ENCODE results near the gene VASH1. TPM values are rescaled to one million over a fixed set of nuclear protein-coding genes. Genes with fewer than 3 reads are reported as not detected.
A peak's percentile ranks its signal among the peaks of the same experiment; 100 is the strongest.

VASH1 gene
- polyA plus RNA-seq, 3 donors, result 29.6 to 32.3 (median 30.1) TPM

DNA sequence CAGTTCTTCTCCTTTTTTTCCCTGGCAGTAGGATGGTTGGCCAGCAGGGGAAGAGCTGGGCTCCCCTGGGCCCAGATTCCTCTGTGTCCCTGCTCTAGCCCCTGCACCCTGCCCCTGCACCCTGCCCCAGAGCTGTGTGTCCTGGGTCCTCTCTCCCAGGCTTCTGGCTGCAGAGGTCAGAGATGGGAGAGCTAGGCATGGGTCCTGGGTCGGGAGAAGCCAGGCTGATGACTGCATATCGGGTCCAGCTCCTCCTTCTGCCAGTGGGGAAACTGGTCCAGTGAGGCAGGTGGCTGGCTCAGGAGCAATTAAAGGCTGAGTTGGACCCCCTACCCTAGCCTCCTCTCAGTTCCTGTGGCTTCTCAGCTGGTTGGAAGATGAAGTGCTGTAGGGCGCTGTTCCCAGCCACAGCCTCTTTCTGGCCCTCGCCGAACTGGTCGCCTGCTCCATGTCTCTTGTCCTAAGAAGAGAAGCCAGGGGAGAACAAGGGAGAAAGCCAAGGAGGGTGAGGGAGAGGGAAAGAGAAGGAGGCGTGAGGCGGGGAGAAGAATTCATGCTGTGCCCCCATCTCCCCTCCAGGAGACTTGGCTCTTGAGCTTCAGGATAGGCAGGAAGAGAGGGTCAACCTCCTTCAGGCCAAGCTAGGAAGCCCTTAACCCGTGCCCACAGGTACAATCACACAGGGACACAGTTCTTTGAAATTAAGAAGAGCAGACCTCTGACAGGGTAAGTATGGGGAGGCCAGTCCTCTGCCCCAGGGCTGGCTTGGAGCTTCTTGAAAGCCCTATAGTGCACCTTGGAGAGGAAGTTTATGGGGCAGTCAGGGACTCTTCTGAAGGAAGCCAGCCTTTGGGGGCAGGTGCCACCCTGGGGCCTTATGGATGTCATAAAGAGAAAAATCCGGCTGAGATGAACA is 9.5 kb downstream of the VASH1 start:
- no peak for DNase-seq (ENCODE audit: low read depth in 3 of 3, low spot score in 2 of 3)

DNA sequence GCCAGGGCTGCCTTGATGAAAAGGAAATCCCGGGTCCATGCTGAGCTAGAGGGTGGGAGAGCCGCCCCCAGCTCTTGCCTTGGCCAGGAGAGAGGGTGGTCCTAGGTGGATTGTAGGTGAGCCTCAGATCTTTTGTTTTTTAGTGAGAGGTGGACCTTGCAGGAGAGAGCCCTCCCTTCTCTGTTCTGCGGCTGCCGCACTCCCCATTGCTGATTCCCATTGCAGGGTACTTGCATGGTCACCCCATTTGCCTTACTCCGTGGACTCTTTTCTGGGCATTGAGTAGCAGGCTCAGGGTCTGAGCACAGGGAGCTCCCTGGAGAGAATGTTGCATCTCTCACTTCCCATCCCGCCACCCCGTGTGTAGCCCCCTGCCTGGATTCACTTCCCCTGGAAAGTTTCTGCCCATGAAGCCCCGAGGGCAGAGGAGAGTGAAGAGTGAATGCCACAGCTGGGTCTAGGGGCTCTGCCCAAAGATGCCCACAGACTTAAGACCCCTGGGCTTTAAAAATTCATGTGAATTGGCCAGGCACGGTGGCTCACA is 10.2 kb downstream of the VASH1 start:
- no peak for DNase-seq (ENCODE audit: low read depth in 3 of 3, low spot score in 2 of 3)

DNA sequence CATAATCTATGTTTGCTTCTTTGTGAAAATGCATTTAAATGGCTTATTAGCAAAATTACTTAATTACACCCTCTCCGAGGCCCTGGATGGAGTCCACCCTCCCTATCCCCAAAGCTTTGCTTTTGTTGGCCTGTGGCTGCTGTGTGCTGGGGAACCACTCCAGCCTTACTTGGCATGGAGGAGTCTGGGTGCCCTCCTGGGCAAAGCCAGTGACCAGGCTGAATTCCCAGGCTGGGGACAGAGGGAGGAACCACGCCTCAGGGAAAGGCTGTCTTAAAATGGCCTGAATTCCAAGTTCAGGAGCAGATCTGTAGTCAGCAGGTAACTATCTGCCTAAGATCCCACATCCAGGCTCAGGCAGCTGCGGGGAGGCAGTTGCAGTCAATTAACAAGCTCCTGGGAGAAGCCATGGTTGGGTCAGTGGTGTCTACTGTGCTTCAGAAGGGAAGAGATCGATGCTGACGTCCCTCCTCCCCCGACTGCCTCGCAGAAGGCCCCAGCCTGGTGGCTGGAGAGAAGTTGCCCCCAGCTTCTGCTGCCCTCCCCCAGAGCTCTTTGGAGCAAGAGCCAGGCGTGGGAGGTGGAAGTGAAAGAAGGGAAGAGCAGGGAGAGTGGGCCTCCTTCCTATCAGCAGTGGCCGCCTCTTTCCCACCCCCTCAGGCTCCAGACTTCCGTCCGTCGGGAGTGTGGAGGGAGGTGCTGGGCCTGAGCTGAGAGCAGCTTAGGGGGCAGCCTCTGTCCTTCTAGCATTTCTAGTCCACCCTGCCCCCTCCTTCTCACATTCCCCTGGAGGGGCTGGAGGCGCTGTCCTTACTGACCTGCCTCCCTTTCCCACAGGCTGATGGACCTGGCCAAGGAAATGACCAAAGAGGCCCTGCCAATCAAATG is 11.3 kb downstream of the VASH1 start:
- peak in 1 of 3 donors; percentile 83 for DNase-seq (ENCODE audit: low read depth in 3 of 3, low spot score in 2 of 3)

DNA sequence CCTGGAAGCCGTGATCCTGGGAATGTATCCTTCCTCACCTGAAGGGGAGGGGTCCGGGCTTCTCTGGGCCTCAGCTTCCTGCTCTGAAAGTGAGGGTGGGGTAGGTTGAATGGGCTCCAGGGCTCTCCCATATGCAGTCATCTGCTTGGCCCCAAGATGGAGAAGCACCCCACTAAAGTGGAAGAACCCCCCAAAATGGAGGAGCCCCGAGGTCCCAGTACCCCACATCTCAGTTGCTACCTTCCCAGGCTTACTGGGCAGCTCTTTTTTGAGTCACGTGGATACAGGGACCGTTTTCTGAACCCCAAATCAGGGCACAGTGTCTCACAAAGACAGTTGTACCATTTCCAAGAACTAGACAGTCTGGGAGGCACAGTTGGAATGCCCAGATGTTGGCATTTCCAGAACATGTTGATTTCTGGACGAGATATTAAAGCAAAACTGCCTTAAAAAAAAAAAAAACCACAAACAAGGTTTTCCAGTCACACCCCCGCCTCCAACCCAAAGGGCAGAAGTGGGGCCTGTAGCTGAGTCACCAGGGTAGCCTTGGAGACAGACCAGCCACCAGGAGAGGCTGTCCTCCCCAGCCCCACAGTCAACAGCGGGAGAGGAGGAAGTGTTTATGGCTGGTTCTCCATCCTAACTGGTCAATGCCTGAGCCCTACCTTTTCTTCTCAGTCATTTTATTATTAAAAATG is 12.1 kb downstream of the VASH1 start:
- no peak for DNase-seq (ENCODE audit: low read depth in 3 of 3, low spot score in 2 of 3)

DNA sequence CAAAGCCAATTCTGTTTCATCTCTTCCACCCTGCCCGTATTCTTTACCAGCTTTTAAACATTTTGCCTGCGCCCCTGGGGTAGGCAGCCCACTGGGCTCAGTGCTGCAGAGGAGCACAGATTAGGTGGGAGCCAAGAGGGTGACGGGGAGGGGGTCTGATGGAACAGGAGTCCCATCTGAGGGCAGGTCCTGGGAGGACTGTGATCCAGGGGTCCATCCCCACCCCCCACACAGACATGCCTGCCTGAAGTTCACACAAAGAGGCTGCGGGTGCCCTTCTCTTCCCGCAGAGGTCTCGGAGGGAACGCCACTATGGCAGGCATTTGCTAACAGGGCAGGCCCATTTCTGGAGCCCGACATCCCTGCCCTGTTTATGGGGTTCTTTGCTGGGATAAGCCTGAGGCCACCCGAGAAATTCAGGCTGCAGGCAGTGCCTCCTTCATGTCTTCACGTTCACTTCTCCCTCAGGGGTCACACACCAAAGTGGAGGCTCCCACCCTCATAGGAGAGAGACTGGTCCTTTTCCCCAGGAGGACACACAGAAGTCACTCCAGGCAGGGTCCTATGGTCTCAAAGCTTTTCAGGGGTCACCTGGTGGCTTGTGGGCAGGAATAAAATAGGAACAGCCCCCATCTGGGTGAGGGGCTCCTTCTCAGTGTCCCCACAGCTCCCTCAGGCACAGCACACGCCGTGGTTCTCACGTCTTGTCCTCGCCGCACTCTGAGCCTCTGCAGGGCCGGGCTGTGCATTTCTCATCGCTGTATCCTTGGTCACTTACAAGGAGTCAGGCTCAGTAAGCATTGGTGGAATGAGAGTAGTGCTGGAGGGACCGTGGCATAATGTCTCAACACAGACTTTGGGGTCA is 12.9 kb downstream of the VASH1 start:
- no peak for DNase-seq (ENCODE audit: low read depth in 3 of 3, low spot score in 2 of 3)

DNA sequence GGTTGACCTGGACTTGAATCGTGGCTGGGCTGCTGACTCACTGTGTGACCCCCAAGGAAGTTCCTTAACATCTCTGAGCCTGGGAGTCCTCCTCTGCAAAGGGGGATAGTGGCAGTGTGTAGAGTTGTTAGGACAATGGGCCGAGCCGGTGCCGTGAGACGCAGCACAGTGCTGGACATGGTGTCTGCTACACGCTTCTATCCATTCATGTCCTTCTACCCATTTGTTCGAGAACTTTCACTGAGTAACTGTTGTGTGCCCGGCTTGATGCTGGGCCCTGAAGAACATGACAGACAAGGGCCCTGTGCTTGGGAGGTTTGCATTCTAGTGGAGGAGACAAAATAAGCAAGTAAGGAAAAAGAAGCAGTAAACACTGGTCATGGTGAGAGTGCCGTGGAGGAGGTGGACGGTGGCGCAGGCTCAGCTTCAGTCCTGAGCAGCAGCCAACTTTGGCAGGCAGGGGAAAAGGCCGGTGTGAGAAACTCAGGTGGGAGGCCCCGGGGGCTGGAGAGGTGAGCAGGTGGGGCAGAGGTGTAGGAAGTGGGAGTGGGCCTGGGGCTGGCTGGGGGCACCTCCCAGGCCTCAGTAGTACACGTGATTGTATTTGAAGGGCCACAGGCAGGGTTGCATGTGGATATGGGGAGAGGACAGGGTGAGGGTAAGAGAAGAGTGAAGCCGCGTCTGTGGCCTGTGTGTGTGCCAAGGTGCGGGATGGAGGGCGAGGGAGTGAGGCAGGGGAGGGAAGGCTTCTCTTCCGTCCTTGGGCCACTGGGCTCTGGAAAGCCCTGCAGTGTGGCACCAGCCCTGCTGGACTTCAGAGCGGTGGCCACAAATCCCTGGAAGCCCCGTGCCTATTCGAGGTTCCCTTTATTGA is 13.8 kb downstream of the VASH1 start:
- DNase-seq (ENCODE audit: low read depth in 3 of 3, low spot score in 2 of 3), result no peak

DNA sequence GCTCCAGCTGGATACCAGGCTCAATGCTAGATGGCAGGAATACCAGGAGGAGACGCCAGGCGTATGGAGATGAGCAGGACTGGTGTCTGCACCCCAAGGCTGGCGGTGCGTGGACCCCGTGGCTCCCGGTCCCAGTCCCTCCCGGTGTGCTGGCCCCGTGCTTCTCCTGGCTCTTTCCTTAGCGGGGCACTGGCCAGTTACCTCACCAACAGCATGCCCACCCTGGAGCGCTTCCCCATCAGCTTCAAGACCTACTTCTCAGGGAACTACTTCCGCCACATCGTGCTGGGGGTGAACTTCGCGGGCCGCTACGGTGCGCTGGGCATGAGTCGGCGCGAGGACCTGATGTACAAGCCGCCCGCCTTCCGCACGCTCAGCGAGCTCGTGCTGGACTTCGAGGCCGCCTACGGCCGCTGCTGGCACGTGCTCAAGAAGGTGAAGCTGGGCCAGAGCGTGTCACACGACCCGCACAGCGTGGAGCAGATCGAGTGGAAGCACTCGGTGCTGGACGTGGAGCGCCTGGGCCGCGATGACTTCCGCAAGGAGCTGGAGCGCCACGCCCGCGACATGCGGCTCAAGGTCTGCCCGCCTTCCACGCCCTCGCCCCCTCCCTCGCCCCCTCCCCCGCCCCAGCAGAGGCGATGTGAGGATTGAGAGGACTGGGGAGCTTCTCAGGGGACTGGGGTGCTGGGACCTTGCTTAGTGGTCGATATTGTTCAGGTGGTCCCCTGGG is 14.6 kb downstream of the VASH1 start:
- no peak for DNase-seq (ENCODE audit: low read depth in 3 of 3, low spot score in 2 of 3)

DNA sequence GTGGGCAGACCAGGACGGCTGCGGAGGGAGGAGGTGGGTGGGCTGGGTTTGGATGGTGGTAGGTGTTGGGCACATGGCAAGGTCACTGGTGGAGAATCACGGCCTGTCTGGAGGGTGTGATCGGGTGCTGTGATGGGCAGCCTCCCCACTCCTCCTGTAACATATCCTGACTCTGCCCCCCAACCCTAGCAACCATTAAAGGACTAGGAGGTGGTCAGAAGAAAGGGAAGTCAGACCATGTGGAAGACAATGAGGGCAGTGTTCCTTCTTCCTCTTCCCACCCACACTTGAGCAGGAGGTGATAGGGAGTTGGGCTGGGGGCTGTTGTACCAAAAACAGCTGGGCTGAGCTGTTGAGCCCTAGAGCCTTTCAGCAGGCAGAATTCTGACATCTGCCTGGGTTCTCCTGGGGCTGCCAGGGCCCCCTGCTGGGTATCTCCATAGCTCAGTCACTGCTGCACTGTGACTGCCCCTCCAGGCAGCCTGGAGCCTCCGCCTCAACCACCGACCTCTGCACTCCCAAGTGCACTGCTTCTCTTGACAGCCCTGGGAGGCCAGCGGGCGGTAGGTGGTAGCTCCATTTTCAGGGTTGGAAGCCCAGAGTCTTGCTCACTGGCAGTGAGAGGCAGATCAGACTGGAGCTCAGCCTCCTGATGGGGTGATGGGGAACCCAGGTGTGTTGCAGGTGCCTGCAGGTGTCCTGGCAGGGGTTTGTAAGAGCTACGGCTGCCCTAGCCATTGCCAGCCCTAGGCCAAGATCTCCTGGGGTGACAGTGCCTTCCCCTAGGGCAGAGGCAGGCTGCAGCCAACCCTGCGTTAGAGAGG is 15.4 kb downstream of the VASH1 start:
- no peak for DNase-seq (ENCODE audit: low read depth in 3 of 3, low spot score in 2 of 3)

DNA sequence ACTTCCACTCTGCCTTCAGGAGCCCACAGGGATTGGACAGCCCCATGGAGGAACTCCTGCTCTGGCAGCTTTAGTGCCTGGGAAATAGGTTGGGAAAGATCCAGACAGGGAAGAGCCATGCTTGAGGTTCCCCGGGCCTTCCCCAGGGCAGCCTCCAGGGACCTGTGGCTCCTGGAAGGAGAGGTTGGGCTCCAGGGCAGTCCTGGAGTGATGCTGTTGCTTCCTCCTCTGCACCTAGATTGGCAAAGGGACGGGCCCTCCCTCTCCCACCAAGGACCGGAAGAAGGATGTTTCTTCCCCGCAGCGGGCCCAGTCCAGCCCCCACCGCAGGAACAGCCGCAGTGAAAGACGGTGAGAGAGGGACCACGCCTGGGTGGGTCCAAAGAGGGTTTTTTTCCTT is 16.5 kb downstream of the VASH1 start:
- no peak for DNase-seq (ENCODE audit: low read depth in 3 of 3, low spot score in 2 of 3)

DNA sequence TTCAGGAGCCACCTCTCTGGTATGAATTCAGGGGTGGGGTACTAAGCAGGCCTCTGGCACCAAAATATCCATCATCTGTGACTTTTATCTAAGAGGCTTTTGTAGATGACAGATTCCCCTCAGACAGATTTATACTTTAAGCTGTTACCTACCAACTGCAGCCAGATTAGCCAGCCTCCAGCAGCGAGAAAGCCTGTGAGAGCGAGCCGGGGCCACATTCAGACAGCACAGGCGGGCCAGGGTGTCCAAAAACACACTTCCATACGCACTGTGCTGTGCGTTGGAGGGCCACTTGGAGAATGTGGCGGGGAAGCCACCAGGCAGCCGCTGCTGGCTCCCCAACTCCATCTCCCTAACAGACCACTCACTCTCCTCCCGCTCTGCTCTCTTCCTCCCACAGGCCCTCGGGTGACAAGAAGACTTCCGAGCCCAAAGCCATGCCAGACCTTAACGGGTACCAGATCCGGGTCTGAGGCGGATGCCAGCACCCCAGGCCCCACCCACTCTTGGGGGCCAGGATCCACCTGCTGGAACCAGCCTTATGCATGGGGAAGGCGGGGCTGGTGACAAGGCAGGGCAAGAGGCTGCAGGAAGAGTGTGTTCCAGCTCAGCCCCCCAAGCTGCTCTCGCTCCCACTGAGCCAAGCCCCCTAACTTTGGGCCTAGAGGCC is 17.4 kb downstream of the VASH1 start:
- DNase-seq (ENCODE audit: low read depth in 3 of 3, low spot score in 2 of 3), result no peak

DNA sequence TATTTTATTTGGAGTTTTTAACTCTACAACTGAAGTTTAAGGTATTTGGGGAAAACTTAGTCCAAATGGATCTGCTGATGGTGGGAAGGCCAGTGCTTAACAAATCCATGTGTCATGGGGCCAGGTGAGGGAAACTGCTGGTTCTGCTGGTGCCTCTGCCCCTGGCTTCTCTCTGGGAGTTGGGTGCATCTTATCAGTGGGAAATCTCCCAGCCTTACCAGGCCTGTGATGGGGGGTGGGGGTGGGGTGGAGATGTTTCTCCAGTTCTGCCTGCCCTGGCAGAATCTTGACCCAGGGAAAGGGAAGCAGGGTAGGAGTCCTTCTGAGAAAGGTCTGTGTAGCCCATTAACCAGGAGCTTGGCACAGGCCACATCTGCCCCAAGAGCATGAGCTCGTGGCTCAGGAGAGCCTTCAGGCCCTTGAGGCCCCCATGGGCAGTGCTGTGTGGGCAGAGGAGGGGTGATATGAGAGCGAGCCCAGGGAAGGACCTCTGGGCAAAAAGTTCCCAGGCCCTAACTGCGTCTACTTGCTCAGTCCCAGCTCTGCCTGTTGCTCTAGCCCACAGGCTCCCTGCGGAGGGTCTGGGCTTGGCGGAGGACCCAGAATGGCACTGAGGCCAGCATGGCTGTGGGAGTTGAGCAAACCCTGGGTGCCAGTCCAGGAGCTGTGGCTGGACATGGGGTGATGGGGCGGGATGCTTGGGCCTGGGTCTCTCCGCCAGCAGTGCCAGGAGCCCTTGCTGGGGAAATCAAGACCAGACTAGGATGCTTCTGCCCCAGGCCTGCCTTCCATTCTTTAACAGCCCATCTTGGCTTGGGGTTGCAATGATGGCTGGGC is 18.2 kb downstream of the VASH1 start:
- no peak for DNase-seq (ENCODE audit: low read depth in 3 of 3, low spot score in 2 of 3)

DNA sequence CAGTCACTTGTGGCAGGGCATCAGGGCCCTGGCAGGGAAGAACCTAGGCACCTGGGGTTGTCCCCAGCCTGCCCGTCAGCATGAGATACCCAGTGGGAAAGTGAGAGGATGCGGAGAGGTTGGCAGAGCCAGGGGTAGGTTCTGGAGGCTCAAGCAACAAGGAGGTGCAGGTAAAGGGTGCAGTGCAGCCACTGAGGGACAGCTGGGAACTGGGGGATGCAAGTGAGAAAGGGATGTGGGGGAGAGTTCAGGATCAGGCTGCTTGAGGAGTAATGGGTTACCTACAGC is 18.7 kb downstream of the VASH1 start:
- no peak for DNase-seq (ENCODE audit: low read depth in 3 of 3, low spot score in 2 of 3)

DNA sequence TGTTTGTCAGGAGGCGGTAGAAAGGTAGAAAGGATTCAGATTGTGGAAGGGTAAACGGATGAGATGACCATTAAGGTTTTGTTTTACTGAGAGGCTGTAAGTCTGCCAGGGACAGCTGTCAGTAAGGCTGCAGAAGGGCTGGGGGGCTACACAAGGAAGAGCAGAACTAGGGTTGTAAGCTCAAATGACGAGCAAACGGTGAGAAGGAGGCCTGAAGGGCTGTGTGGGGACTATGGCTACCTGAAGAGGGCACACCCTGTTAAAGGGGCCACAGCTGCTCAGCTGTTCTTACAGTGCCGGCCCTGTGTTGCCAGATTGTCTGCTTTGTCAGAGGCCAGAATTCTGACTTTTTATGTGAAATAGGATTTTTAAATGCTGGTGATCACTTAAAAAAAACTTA is 19.1 kb downstream of the VASH1 start:
- DNase-seq (ENCODE audit: low read depth in 3 of 3, low spot score in 2 of 3), result no peak

DNA sequence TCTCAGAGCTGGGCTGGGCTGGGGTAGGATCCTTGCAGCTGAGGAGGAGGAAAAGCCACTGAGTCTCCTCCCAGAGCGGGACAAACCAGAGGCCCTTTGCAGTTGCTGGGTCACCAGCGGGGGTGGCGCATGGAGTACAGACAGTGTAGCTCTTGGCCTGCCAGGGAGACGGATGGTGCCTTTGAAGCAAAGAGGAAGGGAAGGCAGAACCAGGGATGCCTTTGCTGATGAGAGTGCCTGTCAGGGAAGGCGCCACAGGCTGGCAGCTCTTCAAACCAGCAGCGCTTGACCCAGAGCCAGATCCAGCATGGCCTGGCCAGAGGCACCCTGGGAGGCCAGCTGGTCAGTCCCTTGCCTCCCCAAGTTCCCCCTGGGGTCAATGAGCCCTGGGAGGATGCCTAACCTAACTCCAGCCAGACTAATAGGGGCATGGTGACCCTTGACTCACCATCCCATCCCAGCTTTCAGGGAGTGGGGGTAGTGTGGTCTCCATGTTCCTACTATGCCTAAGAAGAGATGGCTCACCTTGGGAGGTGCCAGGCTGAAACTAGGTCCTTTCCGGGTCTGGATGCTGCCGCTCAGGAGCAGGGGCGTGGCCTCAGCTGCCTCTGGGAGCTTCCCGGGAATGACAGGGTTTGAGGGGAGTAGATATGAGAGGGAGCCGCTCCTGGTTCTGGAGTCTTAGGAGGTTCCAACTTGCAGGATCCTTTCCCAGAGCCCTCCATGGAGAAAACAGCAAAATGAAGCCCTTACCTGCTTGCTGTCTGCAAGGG is 19.8 kb downstream of the VASH1 start:
- DNase-seq (ENCODE audit: low read depth in 3 of 3, low spot score in 2 of 3), result no peak

DNA sequence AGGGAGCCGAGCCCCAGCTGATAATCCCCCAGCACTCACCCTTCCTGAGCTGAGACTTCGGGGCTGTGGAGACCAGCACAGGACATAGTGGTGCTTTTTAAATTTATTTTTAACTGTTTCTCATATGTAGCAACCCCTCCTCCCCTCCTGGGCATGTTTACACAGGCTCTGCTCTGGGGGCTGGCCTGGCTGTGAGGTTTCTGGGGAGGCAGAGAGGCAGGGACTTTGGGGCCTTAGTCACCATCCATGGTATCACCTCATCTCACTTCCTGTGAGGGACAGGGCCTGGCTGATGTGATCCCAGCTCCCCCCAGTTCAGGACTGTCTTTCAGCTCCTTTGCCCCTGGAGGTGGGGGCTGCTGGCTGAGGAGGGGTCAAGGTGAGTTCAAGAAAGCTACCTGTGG is 20.4 kb downstream of the VASH1 start:
- no peak for DNase-seq (ENCODE audit: low read depth in 3 of 3, low spot score in 2 of 3)
